CD1c-positive myeloid dendritic cell (primary cell): ENCODE data around the gene C19orf18.

Source experiments
- DNase-seq: peaks from one replicate; pipeline ENCODE4 v3.0.0-alpha.2; 2016; ENCODE audit errors: extremely low spot score

Gene C19orf18

GRCh38 chr19:57947419-57948134 is 26.8 kb downstream of the C19orf18 start, which contains the start of gene ZNF256:
TSS of gene ZNF256 (minus strand) at chr19:57947706. CDS start at chr19:57947474, 232 bp downstream.
- DNase-seq, result peak; percentile 95

- DNase-seq, result no peak
Observed at GRCh38 chr19:57947088-57947418, 27.3 kb downstream of the C19orf18 start.

DNA sequence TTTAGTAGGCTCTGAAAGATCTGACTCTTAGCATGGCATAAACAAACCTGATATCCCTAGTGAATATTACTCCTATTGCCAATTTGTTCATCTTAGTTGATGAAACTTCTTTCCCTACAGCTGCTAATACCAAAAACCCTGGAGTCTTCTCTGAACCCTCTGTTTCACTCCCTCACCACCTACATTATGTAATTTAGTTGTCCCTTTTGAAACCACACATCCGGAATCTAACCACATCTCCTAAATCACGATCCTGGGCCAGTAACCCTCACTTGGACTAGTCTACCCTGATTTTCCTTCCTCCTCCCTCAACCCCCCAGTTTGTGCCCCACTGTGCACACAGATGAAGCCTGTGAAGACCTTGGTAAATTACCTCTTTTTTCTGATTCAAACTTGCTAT is 28.0 kb downstream of the C19orf18 start:
- no peak for DNase-seq

GRCh38 chr19:57941593-57941992 is 32.7 kb downstream of the C19orf18 start:
- DNase-seq, result no peak

- no peak for DNase-seq
Observed at GRCh38 chr19:57935731-57936130, 38.6 kb downstream of the C19orf18 start.

- DNase-seq, result peak; percentile 84
Observed at GRCh38 chr19:57934820-57935665, 39.3 kb downstream of the C19orf18 start, which contains the start of gene ZNF418. TSS of gene ZNF418 (minus strand) at chr19:57935402. CDS start at chr19:57933822, 1,580 bp downstream.

- no peak for DNase-seq
Observed at GRCh38 chr19:57927587-57927986, 46.7 kb downstream of the C19orf18 start.

GRCh38 chr19:57916168-57916995 is 58.0 kb downstream of the C19orf18 start, which contains the start of gene ZNF417:
TSS of gene ZNF417 (minus strand) at chr19:57916592. CDS start at chr19:57916411, 181 bp downstream.
- DNase-seq, result peak; percentile 97

DNA sequence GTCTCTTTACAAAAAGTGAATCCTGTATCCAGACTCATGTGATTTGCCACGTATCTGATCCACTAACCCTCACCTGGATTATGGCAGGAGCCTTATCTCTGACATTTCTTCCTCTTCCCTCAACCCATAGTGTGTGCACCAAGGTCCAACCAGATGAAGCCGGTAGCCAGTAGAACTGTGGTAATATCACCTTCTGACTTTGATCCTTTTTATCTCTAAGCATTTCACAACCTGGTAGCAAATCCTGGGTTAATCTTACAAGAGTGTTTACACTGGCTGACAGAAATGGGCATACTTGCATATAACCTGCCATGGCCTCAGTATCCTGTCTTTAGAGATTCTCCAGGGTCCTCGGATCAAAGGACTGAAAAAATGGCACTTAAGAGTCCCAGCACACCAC is 59.8 kb downstream of the C19orf18 start:
- DNase-seq, result no peak
